ENCODE results near the gene C12orf57. TPM values are rescaled to one million over a fixed set of nuclear protein-coding genes. Genes with fewer than 3 reads are reported as not detected.

C12orf57 gene
- total and polyA plus RNA-seq, 2 experiments from 2014 or later, result 204 to 262 TPM

DNA sequence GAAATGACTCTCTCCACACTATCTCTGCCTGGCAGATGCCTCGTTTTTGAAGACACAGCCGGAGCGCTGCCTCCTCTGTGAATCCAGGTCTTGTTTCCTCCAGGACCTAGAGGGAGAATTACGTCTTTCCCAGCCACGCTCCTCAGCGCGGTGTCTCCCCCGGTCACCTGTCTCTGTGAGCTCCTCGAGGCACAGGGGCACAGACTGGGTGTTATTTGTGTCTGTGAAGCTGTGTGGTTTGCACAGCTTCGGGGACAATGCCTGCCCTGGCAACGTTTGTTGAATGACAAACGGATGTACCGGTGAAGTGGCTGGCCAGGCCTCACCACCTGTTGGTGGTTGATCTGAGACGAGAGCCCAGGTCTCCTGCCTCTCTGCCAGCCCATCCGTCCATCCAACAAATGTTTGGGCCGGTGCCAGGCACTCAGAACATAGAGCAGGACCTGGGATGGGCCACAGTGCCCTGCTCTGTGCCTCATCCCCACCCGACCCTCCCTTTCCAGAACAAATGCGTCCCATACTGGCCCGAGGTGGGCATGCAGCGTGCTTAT is 13.4 kb downstream of the C12orf57 start:
- no peaks in the 10 kb centered on the region for H3K9me2 ChIP-seq (ENCODE audit: insufficient read depth)
- no peak overlapping the region for H2AFZ ChIP-seq
- H3K27ac ChIP-seq (ENCODE audit: low read depth), result no peak overlapping the region
- Mint-ChIP-seq H3K4me3 (no peak overlapping the region), H3K9me3 (no peaks in the 10 kb centered on the region), H3K4me1 (peaks cover 45% of the 10 kb centered on the region), H3K36me3 (ENCODE audit: low read depth) (no peaks in the 10 kb centered on the region; the same call in 2 of the 3 replicates), H3K27me3 (ENCODE audit: insufficient read depth, low read depth, poor library complexity) (peaks cover 22% of the 10 kb centered on the region), H3K27ac (peak overlapping the region; percentile 59; the same call in 1 of the 2 replicates)
- H3K4me2 ChIP-seq, result no peak overlapping the region
- no peaks in the 10 kb centered on the region for H4K20me1 ChIP-seq (replicated peaks; ENCODE audit: insufficient read depth)
- peaks cover 31% of the 10 kb centered on the region for H3K4me1 ChIP-seq (ENCODE audit: insufficient read depth)
- no peak for DNase-seq (ENCODE audit: low spot score)
- peaks cover 12% of the 10 kb centered on the region for H3F3A ChIP-seq (replicated peaks; ENCODE audit: low read depth)
- H3K4me3 ChIP-seq, result no peak overlapping the region
- TF ChIP-seq CREB1 (CRISPR knock-in tag; IDR thresholded peaks at IDR 0.05; ENCODE audit: low read depth), result no peak
- no peak for TF ChIP-seq JUNB (IDR thresholded peaks at IDR 0.05; ENCODE audit: unreplicated experiment)
- TF ChIP-seq ZNF114 (CRISPR knock-in tag; IDR thresholded peaks at IDR 0.05), result no peak
- no peak for TF ChIP-seq NANOG (IDR thresholded peaks at IDR 0.05; ENCODE audit: borderline replicate concordance)
- no peak for TF ChIP-seq STAT1 (IDR thresholded peaks at IDR 0.05; ENCODE audit: unreplicated experiment)
- TF ChIP-seq, protein P1, sequence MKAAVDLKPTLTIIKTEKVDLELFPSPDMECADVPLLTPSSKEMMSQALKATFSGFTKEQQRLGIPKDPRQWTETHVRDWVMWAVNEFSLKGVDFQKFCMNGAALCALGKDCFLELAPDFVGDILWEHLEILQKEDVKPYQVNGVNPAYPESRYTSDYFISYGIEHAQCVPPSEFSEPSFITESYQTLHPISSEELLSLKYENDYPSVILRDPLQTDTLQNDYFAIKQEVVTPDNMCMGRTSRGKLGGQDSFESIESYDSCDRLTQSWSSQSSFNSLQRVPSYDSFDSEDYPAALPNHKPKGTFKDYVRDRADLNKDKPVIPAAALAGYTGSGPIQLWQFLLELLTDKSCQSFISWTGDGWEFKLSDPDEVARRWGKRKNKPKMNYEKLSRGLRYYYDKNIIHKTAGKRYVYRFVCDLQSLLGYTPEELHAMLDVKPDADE (IDR thresholded peaks at IDR 0.05), result no peak
- TF ChIP-seq EZH2 (IDR thresholded peaks at IDR 0.05; ENCODE audit: low read depth, unreplicated experiment), result no peak
- TF ChIP-seq ZNF462 (CRISPR knock-in tag; IDR thresholded peaks at IDR 0.05), result no peak
- no peak for TF ChIP-seq REST (IDR thresholded peaks at IDR 0.05; ENCODE audit: unreplicated experiment)
- TF ChIP-seq, protein P2, sequence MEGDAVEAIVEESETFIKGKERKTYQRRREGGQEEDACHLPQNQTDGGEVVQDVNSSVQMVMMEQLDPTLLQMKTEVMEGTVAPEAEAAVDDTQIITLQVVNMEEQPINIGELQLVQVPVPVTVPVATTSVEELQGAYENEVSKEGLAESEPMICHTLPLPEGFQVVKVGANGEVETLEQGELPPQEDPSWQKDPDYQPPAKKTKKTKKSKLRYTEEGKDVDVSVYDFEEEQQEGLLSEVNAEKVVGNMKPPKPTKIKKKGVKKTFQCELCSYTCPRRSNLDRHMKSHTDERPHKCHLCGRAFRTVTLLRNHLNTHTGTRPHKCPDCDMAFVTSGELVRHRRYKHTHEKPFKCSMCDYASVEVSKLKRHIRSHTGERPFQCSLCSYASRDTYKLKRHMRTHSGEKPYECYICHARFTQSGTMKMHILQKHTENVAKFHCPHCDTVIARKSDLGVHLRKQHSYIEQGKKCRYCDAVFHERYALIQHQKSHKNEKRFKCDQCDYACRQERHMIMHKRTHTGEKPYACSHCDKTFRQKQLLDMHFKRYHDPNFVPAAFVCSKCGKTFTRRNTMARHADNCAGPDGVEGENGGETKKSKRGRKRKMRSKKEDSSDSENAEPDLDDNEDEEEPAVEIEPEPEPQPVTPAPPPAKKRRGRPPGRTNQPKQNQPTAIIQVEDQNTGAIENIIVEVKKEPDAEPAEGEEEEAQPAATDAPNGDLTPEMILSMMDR (conservative IDR thresholded peaks at IDR 0.05; ENCODE audit: low read depth in 2 of 2), result no peak
- no peak for TF ChIP-seq ZNF331 (CRISPR knock-in tag; IDR thresholded peaks at IDR 0.05; ENCODE audit: low read depth)
- TF ChIP-seq EZH2phosphoT487 (IDR thresholded peaks at IDR 0.05; ENCODE audit: unreplicated experiment), result no peak
- TF ChIP-seq POLR2AphosphoS5 (IDR thresholded peaks at IDR 0.05; ENCODE audit: low read depth), result no peak
- ATAC-seq, result no peak
- H3K79me2 ChIP-seq (replicated peaks; ENCODE audit: insufficient read depth), result no peaks in the 10 kb centered on the region
- no peaks in the 10 kb centered on the region for H3K27me3 ChIP-seq (ENCODE audit: insufficient read depth)
- no peaks in the 10 kb centered on the region for H3K36me3 ChIP-seq (ENCODE audit: insufficient read depth)
